Brain microvascular endothelial cell (primary cell): ENCODE data around the gene DPP10.

ENCODE experiments used
- DNase-seq: peaks from one replicate; pipeline ENCODE4 v3.0.0-alpha.2; 2020
- H3K27ac ChIP-seq: fragments of 250-450 bp; sonication (Bioruptor Pico); 2 replicates; pipeline ENCODE4 v1.5.1; 2020; ENCODE audit warnings: mild to moderate bottlenecking, moderate library complexity
- H3K27me3 ChIP-seq: fragments of 250-450 bp; sonication (Bioruptor Pico); replicated peaks from 2 replicates; pipeline ENCODE4 v1.5.1; 2020; ENCODE audit warnings: mild to moderate bottlenecking
- H3K36me3 ChIP-seq: fragments of 250-450 bp; sonication (Bioruptor Pico); replicated peaks from 2 replicates; pipeline ENCODE4 v1.5.1; 2020; ENCODE audit warnings: mild to moderate bottlenecking
- H3K4me3 ChIP-seq: 2 replicates; pipeline ENCODE4 v1.5.1; 2011; ENCODE audit warnings: low read depth, mild to moderate bottlenecking, control low read depth, low read length, moderate library complexity
- CTCF ChIP-seq: IDR thresholded peaks from 2 replicates; pipeline ENCODE4 v1.5.1; 2011; ENCODE audit warnings: low read depth, mild to moderate bottlenecking, moderate library complexity, low read length, control low read depth, inconsistent platforms; ENCODE audit errors: missing control alignments
- in situ Hi-C: cut with HindIII; loops from 2 replicates; pipeline ENCODE4 v1.10.0; 2017; ENCODE audit warnings: low sequenced_read_pairs, low pct_ligation_motif_present

Gene DPP10

GRCh38 chr2:114814355-114814754 lies 371.9 kb downstream of the DPP10 start:
- in situ Hi-C loops = no loop called here
- no peak for TF ChIP-seq CTCF
- no peak for DNase-seq
- H3K27ac ChIP-seq = no peak overlapping the region
- H3K4me3 ChIP-seq = no peak overlapping the region
- no peaks in the 10 kb centered on the region for H3K27me3 ChIP-seq
- no peaks in the 10 kb centered on the region for H3K36me3 ChIP-seq

- Histone ChIP-seq H3K36me3 (no peaks in the 10 kb centered on the region), H3K27ac (no peak overlapping the region), H3K27me3 (no peaks in the 10 kb centered on the region), H3K4me3 (no peak overlapping the region)
- no peak for DNase-seq
- no peak for TF ChIP-seq CTCF
- in situ Hi-C loops = no loop called here
Observed at GRCh38 chr2:114821055-114821454, 378.6 kb downstream of the DPP10 start.

- Histone ChIP-seq H3K36me3 (no peaks in the 10 kb centered on the region), H3K27ac (no peak overlapping the region), H3K4me3 (no peak overlapping the region), H3K27me3 (no peaks in the 10 kb centered on the region)
- in situ Hi-C loops = no loop called here
- no peak for DNase-seq
- TF ChIP-seq CTCF = no peak
Observed at GRCh38 chr2:114843963-114844362, 401.5 kb downstream of the DPP10 start.

- Histone ChIP-seq H3K27ac (no peak overlapping the region), H3K4me3 (no peak overlapping the region), H3K27me3 (no peaks in the 10 kb centered on the region), H3K36me3 (no peaks in the 10 kb centered on the region)
- no peak for DNase-seq
- TF ChIP-seq CTCF = no peak
- in situ Hi-C loops = no loop called here
Observed at GRCh38 chr2:114857196-114857595, 414.8 kb downstream of the DPP10 start.

- Histone ChIP-seq H3K36me3 (no peaks in the 10 kb centered on the region), H3K4me3 (no peak overlapping the region), H3K27ac (no peak overlapping the region), H3K27me3 (no peaks in the 10 kb centered on the region)
- no peak for TF ChIP-seq CTCF
- no peak for DNase-seq
- in situ Hi-C loops = no loop called here
Observed at GRCh38 chr2:114859726-114860510, 417.5 kb downstream of the DPP10 start.

GRCh38 chr2:114862243-114862642 lies 419.8 kb downstream of the DPP10 start:
- Histone ChIP-seq H3K36me3 (no peaks in the 10 kb centered on the region), H3K27me3 (no peaks in the 10 kb centered on the region), H3K4me3 (no peak overlapping the region), H3K27ac (no peak overlapping the region)
- in situ Hi-C loops = no loop called here
- no peak for DNase-seq
- no peak for TF ChIP-seq CTCF
